HCT116 (cell line): ENCODE data around the gene RETNLB. TPM values are rescaled to one million over a fixed set of nuclear protein-coding genes. Genes with fewer than 3 reads are reported as not detected.

Experiments
- ATAC-seq: fragments of 200-7000 bp; cut with Tn5 transposase; 2 replicates; pipeline ENCODE4 v1.9.1; 2020; ENCODE audit warnings: mild to moderate bottlenecking, moderate library complexity
- BruUV-seq: library from RNA; stranded (reverse); fragments of 400-500 nt; replicated peaks from 2 replicates; lab custom pipeline; 2021; lab: Mats Ljungman, UMichigan
- CTCF ChIA-PET: fragments of 300-600 bp; sonication (Branson Sonifier 250); formaldehyde crosslinking; loops from one replicate; lab custom pipeline; 2021; ENCODE audit warnings: antibody characterized with exemption; lab: Charles Lee
- POLR2A ChIA-PET: fragments of 300-600, 350-600 bp; sonication (Branson Sonifier 250); formaldehyde crosslinking; loops from one replicate; lab custom pipeline; 2021; ENCODE audit warnings: antibody characterized with exemption; lab: Charles Lee
- RAD21 ChIA-PET, 2 experiments: fragments of 300-600 bp; sonication (Branson Sonifier 250); formaldehyde crosslinking; loops; one replicate each; lab custom pipeline; 2023; ENCODE audit warnings: low total read pairs in 2 of 2; ENCODE audit not compliant: uncharacterized antibody in 2 of 2, unreplicated experiment in 2 of 2, low non-redundant PET in 1 of 2; lab: Charles Lee
- DNase-seq: peaks from one replicate; pipeline ENCODE4 v3.0.0-alpha.2; 2010; ENCODE audit warnings: low read depth, low spot score
- H2AFZ ChIP-seq: fragments of 200-600 bp; shearing (Covaris generic), sonication (generic); 2 replicates; pipeline ENCODE4 v1.6.1; 2017; ENCODE audit warnings: low read depth, mixed run types, mixed read lengths, antibody characterized with exemption, low read length; ENCODE audit not compliant: poor library complexity, severe bottlenecking
- H3K27ac ChIP-seq: 2 replicates; pipeline ENCODE4 v1.5.1; 2012; ENCODE audit warnings: low read depth, low read length
- H3K27me3 ChIP-seq: fragments of 200-600 bp; sonication (generic); 2 replicates; pipeline ENCODE4 v1.6.1; 2016; ENCODE audit warnings: mixed run types, low read length, mixed read lengths; ENCODE audit not compliant: insufficient read depth
- H3K36me3 ChIP-seq, 2 experiments: fragments of 200-500 bp in 1 of 2; fragments of 200-600 bp in 1 of 2; sonication (Bioruptor generic) in 1 of 2; sonication (generic) in 1 of 2; 2 replicates each; pipeline versions ENCODE4 v1.5.1 to v1.6.1; 2014 to 2016; ENCODE audit warnings: low read length in 2 of 2, inconsistent platforms in 1 of 2, mixed read lengths in 1 of 2, mixed run types in 1 of 2; ENCODE audit not compliant: insufficient read depth in 2 of 2, control insufficient read depth in 1 of 2
- H3K4me1 ChIP-seq, 2 experiments: fragments of 200-600 bp in 1 of 2; sonication (generic) in 1 of 2; 2 replicates each; pipeline versions ENCODE4 v1.5.1 to v1.6.1; 2012 to 2017; ENCODE audit warnings: low read length in 2 of 2, inconsistent platforms in 1 of 2, mild to moderate bottlenecking in 1 of 2, mixed read lengths in 1 of 2, mixed run types in 1 of 2, moderate library complexity in 1 of 2; ENCODE audit not compliant: insufficient read depth in 2 of 2, control insufficient read depth in 1 of 2
- H3K4me2 ChIP-seq: fragments of 200-600 bp; sonication (generic); 2 replicates; pipeline ENCODE4 v1.6.1; 2017; ENCODE audit warnings: mixed run types, low read length, mixed read lengths
- H3K4me3 ChIP-seq, 2 experiments: fragments of 200-600 bp in 1 of 2; sonication (generic) in 1 of 2; replicated peaks in 1 of 2; 2 replicates each; pipeline ENCODE4 v1.5.1; 2011 to 2016; ENCODE audit warnings: low read length in 2 of 2, control low read depth in 1 of 2, low read depth in 1 of 2, mild to moderate bottlenecking in 1 of 2, mixed read lengths in 1 of 2, mixed run types in 1 of 2
- H3K79me2 ChIP-seq: fragments of 200-600 bp; sonication (generic); 2 replicates; pipeline ENCODE4 v1.6.1; 2017; ENCODE audit warnings: mild to moderate bottlenecking, mixed run types, low read length, moderate library complexity, mixed read lengths; ENCODE audit not compliant: insufficient read depth
- H3K9ac ChIP-seq: fragments of 200-600 bp; sonication (generic); 2 replicates; pipeline ENCODE4 v1.6.1; 2016; ENCODE audit warnings: low read length, mixed read lengths
- H3K9me2 ChIP-seq: fragments of 200-600 bp; sonication (generic), shearing (Covaris generic); 2 replicates; pipeline ENCODE4 v1.6.1; 2017; ENCODE audit warnings: mixed run types, mild to moderate bottlenecking, moderate library complexity; ENCODE audit not compliant: insufficient read depth
- H3K9me3 ChIP-seq, 2 experiments: fragments of 200-500 bp in 1 of 2; fragments of 200-600 bp in 1 of 2; sonication (Bioruptor generic) in 1 of 2; sonication (generic) in 1 of 2; 2 replicates each; pipeline ENCODE4 v1.6.1; 2014 to 2017; ENCODE audit warnings: low read length in 2 of 2, mixed read lengths in 2 of 2, inconsistent platforms in 1 of 2, low read depth in 1 of 2, mild to moderate bottlenecking in 1 of 2, mixed run types in 1 of 2, moderate library complexity in 1 of 2; ENCODE audit not compliant: control insufficient read depth in 1 of 2, insufficient read depth in 1 of 2
- H4K20me1 ChIP-seq: fragments of 200-600 bp; sonication (generic), shearing (Covaris generic); 2 replicates; pipeline ENCODE4 v1.6.1; 2017; ENCODE audit warnings: mixed run types, mild to moderate bottlenecking, moderate library complexity; ENCODE audit not compliant: insufficient read depth
- CEBPB ChIP-seq: IDR thresholded peaks from 2 replicates; pipeline ENCODE4 v1.6.1; 2012; ENCODE audit warnings: low read depth
- EGR1 ChIP-seq: IDR thresholded peaks from 2 replicates; pipeline ENCODE4 v1.6.1; 2012; ENCODE audit warnings: low read depth
- ELF1 ChIP-seq: IDR thresholded peaks from 2 replicates; pipeline ENCODE4 v1.6.1; 2012; ENCODE audit warnings: low read depth, borderline replicate concordance
- EZH2 ChIP-seq: fragments of 200-600 bp; sonication (generic); IDR thresholded peaks from 2 replicates; pipeline ENCODE4 v1.6.1; 2017; ENCODE audit warnings: antibody characterized with exemption, mixed run types
- JUND ChIP-seq: IDR thresholded peaks from 2 replicates; pipeline ENCODE4 v1.6.1; 2012
- POLR2A ChIP-seq: IDR thresholded peaks from 2 replicates; pipeline ENCODE4 v1.7.0; 2011; ENCODE audit warnings: borderline replicate concordance; ENCODE audit not compliant: insufficient read depth, insufficient read length; ENCODE audit errors: extremely low read depth
- RAD21 ChIP-seq: IDR thresholded peaks from 2 replicates; pipeline ENCODE4 v1.6.1; 2012; ENCODE audit warnings: low read depth, mild to moderate bottlenecking
- SIN3A ChIP-seq: IDR thresholded peaks from 2 replicates; pipeline ENCODE4 v1.6.1; 2012; ENCODE audit warnings: low read depth
- SRF ChIP-seq: IDR thresholded peaks from 2 replicates; pipeline ENCODE4 v1.6.1; 2012; ENCODE audit warnings: low read depth
- TCF7L2 ChIP-seq: IDR thresholded peaks from 2 replicates; pipeline ENCODE4 v1.7.0; 2011; ENCODE audit warnings: borderline replicate concordance, inconsistent platforms; ENCODE audit not compliant: insufficient read depth, insufficient read length; ENCODE audit errors: extremely low read depth
- YY1 ChIP-seq: IDR thresholded peaks from 2 replicates; pipeline ENCODE4 v1.6.1; 2011; ENCODE audit warnings: low read length, low read depth, moderate library complexity, mild to moderate bottlenecking; ENCODE audit not compliant: insufficient replicate concordance; ENCODE audit errors: extremely low read depth
- ZFX ChIP-seq: fragments of 450-650 bp; IDR thresholded peaks from 2 replicates; pipeline ENCODE4 v1.6.1; 2017
- ZNF274 ChIP-seq: fragments of 200-500 bp; sonication (Bioruptor generic); IDR thresholded peaks from 2 replicates; pipeline ENCODE4 v1.6.1; 2014; ENCODE audit warnings: mild to moderate bottlenecking, low read depth, low read length, inconsistent platforms
- intact Hi-C: fragments of 100-400 bp; cut with micrococcal nuclease; formaldehyde crosslinking; loops from 2 replicates; pipeline ENCODE4 v1.10.0; 2022
- total RNA-seq: library from RNA; stranded (reverse); gene quantifications from one replicate; pipeline ENCODE4 v1.2.1, GENCODE V29; 2021; ENCODE audit not compliant: unreplicated experiment
- TF ChIP-seq, protein P1 (sequence below), 3 experiments: fragments of 200-600 bp in 1 of 3; sonication (generic) in 1 of 3; IDR thresholded peaks in 2 of 3; conservative IDR thresholded peaks in 1 of 3; 2 replicates each; pipeline ENCODE4 v1.5.1; 2012 to 2017; ENCODE audit warnings: low read depth in 2 of 3, low read length in 2 of 3, antibody characterized with exemption in 1 of 3, borderline replicate concordance in 1 of 3, control low read depth in 1 of 3, mild to moderate bottlenecking in 1 of 3, mixed read lengths in 1 of 3, mixed run types in 1 of 3, moderate library complexity in 1 of 3; ENCODE audit not compliant: insufficient read depth in 1 of 3
- TF ChIP-seq, protein P2 (sequence below): IDR thresholded peaks from 2 replicates; pipeline ENCODE4 v1.6.1; 2012
- TF ChIP-seq, protein P3 (sequence below): IDR thresholded peaks from 2 replicates; pipeline ENCODE4 v1.6.1; 2011; ENCODE audit warnings: mild to moderate bottlenecking, low read length, moderate library complexity; ENCODE audit not compliant: insufficient replicate concordance; ENCODE audit errors: extremely low read depth

The RETNLB gene
- total RNA-seq, 1 experiment from 2014 or later: not detected

DNA sequence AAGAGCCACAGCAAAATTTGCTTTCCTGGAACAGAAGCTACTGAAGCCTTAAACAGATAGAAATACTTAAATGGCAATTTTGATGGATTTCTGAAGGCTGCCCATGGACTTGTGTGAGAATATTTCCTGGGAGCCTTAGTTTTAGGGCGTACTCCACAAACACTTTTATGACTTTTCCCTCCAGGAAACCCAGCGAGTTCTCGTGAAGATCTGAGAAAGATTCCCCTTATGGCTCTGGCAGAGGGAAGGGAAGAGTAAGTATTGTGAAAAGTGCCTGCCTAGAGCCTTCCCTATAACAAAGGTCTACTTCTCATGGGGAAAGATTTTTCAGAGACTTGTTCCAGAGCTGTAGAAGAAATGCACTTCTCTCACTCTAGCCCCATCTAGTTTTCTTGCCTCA is 34.3 kb upstream of the RETNLB start:
- TF ChIP-seq ZNF274: no peak
- TF ChIP-seq YY1: no peak
- TF ChIP-seq SRF: no peak

DNA sequence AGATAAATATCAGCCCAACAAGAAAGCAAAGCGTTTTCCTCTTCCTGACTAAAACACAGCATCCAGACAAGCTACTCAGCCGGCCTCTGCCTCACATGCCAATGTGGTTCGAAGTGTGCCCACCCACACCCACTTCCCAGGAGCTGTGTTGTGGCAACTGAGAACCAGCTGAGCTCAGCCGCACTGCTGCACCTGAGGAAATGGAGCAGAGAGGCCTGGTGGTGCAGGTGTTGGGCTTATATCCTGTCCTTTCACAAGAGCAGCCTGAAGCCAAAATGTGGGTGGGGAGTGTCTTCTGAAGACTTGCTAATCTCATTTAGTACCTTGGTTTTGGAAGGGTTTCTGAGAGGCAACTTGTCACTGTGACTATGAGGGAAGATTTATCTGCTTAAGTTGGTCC is 23.0 kb upstream of the RETNLB start:
- TF ChIP-seq EZH2 (no peak), ELF1 (no peak), ZNF274 (no peak), SIN3A (no peak), RAD21 (no peak), EGR1 (no peak), ZFX (no peak), TCF7L2 (no peak), SRF (no peak), JUND (no peak), POLR2A (no peak), CEBPB (no peak)
- TF ChIP-seq, protein P1, sequence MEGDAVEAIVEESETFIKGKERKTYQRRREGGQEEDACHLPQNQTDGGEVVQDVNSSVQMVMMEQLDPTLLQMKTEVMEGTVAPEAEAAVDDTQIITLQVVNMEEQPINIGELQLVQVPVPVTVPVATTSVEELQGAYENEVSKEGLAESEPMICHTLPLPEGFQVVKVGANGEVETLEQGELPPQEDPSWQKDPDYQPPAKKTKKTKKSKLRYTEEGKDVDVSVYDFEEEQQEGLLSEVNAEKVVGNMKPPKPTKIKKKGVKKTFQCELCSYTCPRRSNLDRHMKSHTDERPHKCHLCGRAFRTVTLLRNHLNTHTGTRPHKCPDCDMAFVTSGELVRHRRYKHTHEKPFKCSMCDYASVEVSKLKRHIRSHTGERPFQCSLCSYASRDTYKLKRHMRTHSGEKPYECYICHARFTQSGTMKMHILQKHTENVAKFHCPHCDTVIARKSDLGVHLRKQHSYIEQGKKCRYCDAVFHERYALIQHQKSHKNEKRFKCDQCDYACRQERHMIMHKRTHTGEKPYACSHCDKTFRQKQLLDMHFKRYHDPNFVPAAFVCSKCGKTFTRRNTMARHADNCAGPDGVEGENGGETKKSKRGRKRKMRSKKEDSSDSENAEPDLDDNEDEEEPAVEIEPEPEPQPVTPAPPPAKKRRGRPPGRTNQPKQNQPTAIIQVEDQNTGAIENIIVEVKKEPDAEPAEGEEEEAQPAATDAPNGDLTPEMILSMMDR (IDR thresholded peaks at IDR 0.05 in 2 of 3, conservative IDR thresholded peaks at IDR 0.05 in 1 of 3; ENCODE audit: borderline replicate concordance in 1 of 3, insufficient read depth in 1 of 3, low read depth in 2 of 3, low read length in 2 of 3): no peak
- TF ChIP-seq, protein P2, sequence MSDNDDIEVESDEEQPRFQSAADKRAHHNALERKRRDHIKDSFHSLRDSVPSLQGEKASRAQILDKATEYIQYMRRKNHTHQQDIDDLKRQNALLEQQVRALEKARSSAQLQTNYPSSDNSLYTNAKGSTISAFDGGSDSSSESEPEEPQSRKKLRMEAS: no peak
- TF ChIP-seq, protein P3, sequence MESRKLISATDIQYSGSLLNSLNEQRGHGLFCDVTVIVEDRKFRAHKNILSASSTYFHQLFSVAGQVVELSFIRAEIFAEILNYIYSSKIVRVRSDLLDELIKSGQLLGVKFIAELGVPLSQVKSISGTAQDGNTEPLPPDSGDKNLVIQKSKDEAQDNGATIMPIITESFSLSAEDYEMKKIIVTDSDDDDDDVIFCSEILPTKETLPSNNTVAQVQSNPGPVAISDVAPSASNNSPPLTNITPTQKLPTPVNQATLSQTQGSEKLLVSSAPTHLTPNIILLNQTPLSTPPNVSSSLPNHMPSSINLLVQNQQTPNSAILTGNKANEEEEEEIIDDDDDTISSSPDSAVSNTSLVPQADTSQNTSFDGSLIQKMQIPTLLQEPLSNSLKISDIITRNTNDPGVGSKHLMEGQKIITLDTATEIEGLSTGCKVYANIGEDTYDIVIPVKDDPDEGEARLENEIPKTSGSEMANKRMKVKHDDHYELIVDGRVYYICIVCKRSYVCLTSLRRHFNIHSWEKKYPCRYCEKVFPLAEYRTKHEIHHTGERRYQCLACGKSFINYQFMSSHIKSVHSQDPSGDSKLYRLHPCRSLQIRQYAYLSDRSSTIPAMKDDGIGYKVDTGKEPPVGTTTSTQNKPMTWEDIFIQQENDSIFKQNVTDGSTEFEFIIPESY: no peak
- TF ChIP-seq, all 23 proteins: peak for 0
- no peak overlapping the region for H2AFZ ChIP-seq
- H3K4me2 ChIP-seq: no peak overlapping the region
- POLR2A ChIA-PET: no interaction called here
- RAD21 ChIA-PET: no interaction called here
- H3K9me2 ChIP-seq: no peaks in the 10 kb centered on the region; the same call in 1 of the 2 replicates
- H3K79me2 ChIP-seq: no peaks in the 10 kb centered on the region
- H3K9me3 ChIP-seq: no peaks in the 10 kb centered on the region
- DNase-seq (no peak), ATAC-seq (no peak)
- intact Hi-C loops: no loop called here
- H3K4me3 ChIP-seq: no peak overlapping the region
- no peaks in the 10 kb centered on the region for H3K36me3 ChIP-seq
- no peaks in the 10 kb centered on the region for H4K20me1 ChIP-seq
- CTCF ChIA-PET: no interaction called here
- H3K4me1 ChIP-seq: no peaks in the 10 kb centered on the region
- no peaks in the 10 kb centered on the region for H3K27me3 ChIP-seq
- BruUV-seq: no TSS peak
- H3K9ac ChIP-seq: no peak overlapping the region
- no peak overlapping the region for H3K27ac ChIP-seq

More for the DNA sequence above, 34.3 kb upstream of the RETNLB start:
- Histone ChIP-seq H4K20me1 (no peaks in the 10 kb centered on the region), H3K9me2 (no peaks in the 10 kb centered on the region), H3K27me3 (no peaks in the 10 kb centered on the region), H3K79me2 (no peaks in the 10 kb centered on the region), H3K9me3 (no peaks in the 10 kb centered on the region), H3K9ac (no peak overlapping the region), H3K4me1 (no peaks in the 10 kb centered on the region), H3K27ac (no peak overlapping the region), H3K4me2 (no peak overlapping the region), H3K4me3 (no peak overlapping the region), H3K36me3 (no peaks in the 10 kb centered on the region), H2AFZ (no peak overlapping the region)
- DNase-seq (no peak), ATAC-seq (no peak)
- RAD21 ChIA-PET: no interaction called here
- POLR2A ChIA-PET: no interaction called here
- no TSS peak for BruUV-seq
- intact Hi-C loops: no loop called here
- CTCF ChIA-PET: interaction anchor here (1.4 kb wide), 1 partner anchor 27 kb away, joined by 3 read pairs; no protein-coding TSS in a partner anchor
